ENCODE data around the gene CCDC117.

CCDC117 gene

GRCh38 chr22:28791124-28791523 is 18.6 kb downstream of the CCDC117 start:
- H3K27me3 ChIP-seq (ENCODE audit: low read length): no peaks in the 10 kb centered on the region
- H3K4me2 ChIP-seq (ENCODE audit: low read depth, low read length, poor library complexity, severe bottlenecking): no peak overlapping the region
- no peak overlapping the region for H3K27ac ChIP-seq (ENCODE audit: low read depth, low read length)
- H3K4me3 ChIP-seq (ENCODE audit: insufficient read depth, low read length, poor library complexity, severe bottlenecking): no peak overlapping the region
- no peak overlapping the region for H2AFZ ChIP-seq (ENCODE audit: low read depth, low read length, severe bottlenecking)
- H3K9ac ChIP-seq (ENCODE audit: low read length): no peak overlapping the region
- H4K20me1 ChIP-seq (ENCODE audit: low read depth, low read length): peaks cover 24% of the 10 kb centered on the region; the same call in 1 of the 2 replicates
- no peaks in the 10 kb centered on the region for H3K9me3 ChIP-seq (ENCODE audit: insufficient read depth, low read length)
- no peaks in the 10 kb centered on the region for H3K9me2 ChIP-seq (replicated peaks; ENCODE audit: insufficient read depth, low read length)
- H3K79me2 ChIP-seq (ENCODE audit: insufficient read depth, low read length): no peaks in the 10 kb centered on the region
- TF ChIP-seq EZH2phosphoT487 (conservative IDR thresholded peaks at IDR 0.05; ENCODE audit: low read length): no peak
- TF ChIP-seq CTCF (IDR thresholded peaks at IDR 0.05; ENCODE audit: insufficient read depth, low read length, poor library complexity, severe bottlenecking): no peak
- H3K36me3 ChIP-seq (ENCODE audit: low read length): peaks cover 44% of the 10 kb centered on the region
- H3F3A ChIP-seq (ENCODE audit: insufficient read depth): peaks cover 9% of the 10 kb centered on the region

DNA sequence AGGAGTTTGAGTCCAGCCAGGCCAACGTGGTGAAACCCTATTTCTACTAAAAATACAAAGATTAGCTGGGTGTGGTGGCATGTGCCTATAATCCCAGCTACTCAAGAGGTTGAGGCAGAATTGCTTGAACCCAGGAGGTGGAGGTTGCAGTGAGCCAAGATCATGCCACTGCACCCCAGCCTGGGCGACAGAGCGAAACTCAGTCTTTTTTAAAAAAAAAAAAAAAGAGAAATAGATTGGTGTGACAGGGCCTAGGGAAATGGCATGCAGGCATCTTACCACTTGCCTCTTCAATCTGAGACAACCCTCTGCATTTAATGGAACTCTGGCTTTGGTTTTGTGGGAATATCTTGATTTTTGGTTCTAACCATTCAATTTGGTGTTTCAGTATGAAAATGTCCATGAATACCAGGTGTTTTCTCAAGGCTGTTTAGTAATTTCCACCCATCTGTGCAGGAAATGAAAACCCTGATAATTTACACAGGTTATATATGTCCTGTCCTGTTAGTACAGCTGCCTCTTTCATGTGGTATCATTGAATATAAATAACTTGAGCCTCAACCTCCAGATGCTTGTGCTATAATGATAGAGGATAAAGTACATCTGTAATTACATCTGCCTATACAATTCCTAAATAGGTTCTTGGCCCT is 19.5 kb downstream of the CCDC117 start:
- no peak overlapping the region for H3K9ac ChIP-seq (ENCODE audit: low read length)
- H3F3A ChIP-seq (ENCODE audit: insufficient read depth): peaks cover 9% of the 10 kb centered on the region
- no peak for TF ChIP-seq EZH2phosphoT487 (conservative IDR thresholded peaks at IDR 0.05; ENCODE audit: low read length)
- TF ChIP-seq CTCF (IDR thresholded peaks at IDR 0.05; ENCODE audit: insufficient read depth, low read length, poor library complexity, severe bottlenecking): no peak
- H3K9me3 ChIP-seq (ENCODE audit: insufficient read depth, low read length): no peaks in the 10 kb centered on the region
- H2AFZ ChIP-seq (ENCODE audit: low read depth, low read length, severe bottlenecking): no peak overlapping the region
- H3K27ac ChIP-seq (ENCODE audit: low read depth, low read length): no peak overlapping the region
- H3K4me3 ChIP-seq (ENCODE audit: insufficient read depth, low read length, poor library complexity, severe bottlenecking): no peak overlapping the region
- no peaks in the 10 kb centered on the region for H3K27me3 ChIP-seq (ENCODE audit: low read length)
- peak overlapping the region; percentile 12 for H3K4me2 ChIP-seq (ENCODE audit: low read depth, low read length, poor library complexity, severe bottlenecking)
- peaks cover 24% of the 10 kb centered on the region for H4K20me1 ChIP-seq (ENCODE audit: low read depth, low read length)
- H3K36me3 ChIP-seq (ENCODE audit: low read length): peaks cover 50% of the 10 kb centered on the region
- no peaks in the 10 kb centered on the region for H3K9me2 ChIP-seq (replicated peaks; ENCODE audit: insufficient read depth, low read length)
- no peaks in the 10 kb centered on the region for H3K79me2 ChIP-seq (ENCODE audit: insufficient read depth, low read length)

- H3K9me2 ChIP-seq (replicated peaks; ENCODE audit: insufficient read depth, low read length): no peaks in the 10 kb centered on the region
- H3K27me3 ChIP-seq (ENCODE audit: low read length): no peaks in the 10 kb centered on the region
- H2AFZ ChIP-seq (ENCODE audit: low read depth, low read length, severe bottlenecking): no peak overlapping the region
- H3K9me3 ChIP-seq (ENCODE audit: insufficient read depth, low read length): no peaks in the 10 kb centered on the region
- peak overlapping the region; percentile 12 for H3K4me2 ChIP-seq (ENCODE audit: low read depth, low read length, poor library complexity, severe bottlenecking)
- peaks cover 46% of the 10 kb centered on the region for H3K36me3 ChIP-seq (ENCODE audit: low read length)
- no peak overlapping the region for H3K9ac ChIP-seq (ENCODE audit: low read length)
- H3F3A ChIP-seq (ENCODE audit: insufficient read depth): peaks cover 9% of the 10 kb centered on the region
- H3K4me3 ChIP-seq (ENCODE audit: insufficient read depth, low read length, poor library complexity, severe bottlenecking): no peak overlapping the region
- TF ChIP-seq CTCF (IDR thresholded peaks at IDR 0.05; ENCODE audit: insufficient read depth, low read length, poor library complexity, severe bottlenecking) (no peak), EZH2phosphoT487 (conservative IDR thresholded peaks at IDR 0.05; ENCODE audit: low read length) (no peak)
- H3K79me2 ChIP-seq (ENCODE audit: insufficient read depth, low read length): no peaks in the 10 kb centered on the region
- H4K20me1 ChIP-seq (ENCODE audit: low read depth, low read length): peaks cover 24% of the 10 kb centered on the region
- H3K27ac ChIP-seq (ENCODE audit: low read depth, low read length): no peak overlapping the region
Observed at GRCh38 chr22:28792491-28793383, 20.2 kb downstream of the CCDC117 start.
